NCI-H2227 (cell line): ENCODE data around the gene CD79A.

ENCODE experiments used
- DNase-seq: peaks from one replicate; lab custom pipeline; 2025; ENCODE audit not compliant: unreplicated experiment; lab: John Stamatoyannopoulos, UW

Gene CD79A

GRCh38 chr19:41883463-41883820, 6.4 kb downstream of the CD79A start:
- no peak for DNase-seq

DNA sequence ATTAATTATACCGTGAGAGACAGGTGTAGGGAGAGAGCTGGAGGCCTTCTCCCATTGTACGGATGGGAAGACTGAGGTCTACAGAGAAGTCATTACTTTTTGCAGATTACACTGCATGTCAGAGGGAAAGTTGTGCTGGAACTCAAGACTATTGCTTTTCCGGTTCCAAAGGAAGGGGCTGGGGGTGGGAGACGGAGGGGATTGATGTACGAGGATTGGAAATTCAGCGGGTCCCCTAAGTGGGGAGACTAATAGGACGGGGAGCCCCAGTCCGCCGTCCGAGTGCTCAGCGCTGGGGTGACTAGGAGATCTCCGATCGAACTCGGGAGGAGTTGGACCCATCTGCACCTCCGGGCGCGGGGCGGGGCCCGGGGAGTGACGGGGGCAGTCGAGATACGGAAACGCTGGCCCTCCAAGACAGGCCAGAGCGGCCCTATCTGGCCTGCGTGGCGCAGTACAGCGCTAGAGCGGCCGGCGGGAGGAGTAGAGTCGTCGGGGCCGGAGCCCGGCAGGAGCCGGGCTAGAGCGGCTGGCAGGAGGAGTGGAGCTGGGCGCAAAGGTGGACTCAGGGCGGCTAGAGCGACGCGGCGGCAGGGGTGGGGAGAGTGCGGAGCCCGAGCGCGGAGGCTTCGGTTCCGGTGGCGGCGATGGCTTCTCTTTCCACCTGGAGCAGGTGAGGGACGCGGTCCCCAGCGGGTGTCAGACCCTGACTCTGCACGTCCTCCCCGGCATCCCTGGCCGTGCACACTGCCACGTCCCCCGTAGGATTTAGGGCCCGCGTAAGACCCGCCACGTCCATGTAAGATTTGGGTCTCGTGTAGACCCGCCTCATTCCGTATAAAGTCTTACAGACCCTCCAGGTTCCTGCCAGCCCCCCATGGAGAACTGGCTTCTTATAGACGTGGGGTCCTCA, 7.0 kb downstream of the CD79A start:
- peak; percentile 100 for DNase-seq

GRCh38 chr19:41886761-41887710, 10.0 kb downstream of the CD79A start:
- DNase-seq: no peak

- DNase-seq: no peak
Observed at GRCh38 chr19:41887711-41888382, 10.8 kb downstream of the CD79A start.

- no peak for DNase-seq
Observed at GRCh38 chr19:41888926-41889325, 11.8 kb downstream of the CD79A start.

- no peak for DNase-seq
Observed at GRCh38 chr19:41889896-41890295, 12.8 kb downstream of the CD79A start.

DNA sequence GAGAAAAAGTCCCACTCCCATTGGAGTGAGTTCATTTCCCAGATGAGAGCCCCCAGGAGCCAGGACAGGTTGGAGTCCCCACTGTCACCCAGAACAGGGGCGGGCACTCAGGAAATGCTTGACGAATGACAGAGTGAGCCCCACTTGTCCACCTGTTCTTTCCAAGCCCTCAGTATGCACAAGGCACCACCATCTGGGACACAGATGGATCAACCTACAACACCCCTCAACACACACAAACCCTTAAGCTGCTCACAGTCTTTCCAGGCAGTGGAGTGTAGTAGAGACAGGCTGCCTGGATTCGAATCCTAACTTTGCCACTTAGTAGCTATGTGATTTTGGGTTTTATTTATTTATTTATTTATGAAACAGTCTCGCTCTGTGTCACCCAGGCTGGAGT, 13.9 kb downstream of the CD79A start:
- DNase-seq: no peak

- no peak for DNase-seq
Observed at GRCh38 chr19:41892173-41892902, 15.3 kb downstream of the CD79A start.

GRCh38 chr19:41893899-41894298, 16.8 kb downstream of the CD79A start:
- DNase-seq: peak; percentile 57

GRCh38 chr19:41894350-41894749, 17.3 kb downstream of the CD79A start:
- no peak for DNase-seq

GRCh38 chr19:41895745-41896580, 18.9 kb downstream of the CD79A start:
- DNase-seq: no peak

DNA sequence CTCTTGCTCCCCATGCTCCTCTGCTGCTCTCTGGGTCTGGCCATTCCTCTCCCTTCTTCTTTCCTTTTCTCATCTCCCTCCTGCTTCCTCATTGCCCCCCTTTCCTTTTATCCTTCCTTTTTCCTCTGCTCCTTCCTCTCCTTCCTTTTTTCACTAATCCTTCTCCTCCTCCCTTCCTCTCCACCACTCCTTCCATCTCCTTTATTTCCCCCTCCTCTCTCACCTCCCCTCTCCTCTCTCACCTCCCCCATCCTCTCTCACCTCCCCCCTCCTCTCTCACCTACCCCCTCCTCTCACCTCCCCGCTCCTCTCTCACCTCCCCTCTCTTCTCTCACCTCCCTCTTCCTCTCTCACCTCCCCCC, 19.5 kb downstream of the CD79A start:
- DNase-seq: no peak

- DNase-seq: no peak
Observed at GRCh38 chr19:41897181-41897580, 20.1 kb downstream of the CD79A start.

DNA sequence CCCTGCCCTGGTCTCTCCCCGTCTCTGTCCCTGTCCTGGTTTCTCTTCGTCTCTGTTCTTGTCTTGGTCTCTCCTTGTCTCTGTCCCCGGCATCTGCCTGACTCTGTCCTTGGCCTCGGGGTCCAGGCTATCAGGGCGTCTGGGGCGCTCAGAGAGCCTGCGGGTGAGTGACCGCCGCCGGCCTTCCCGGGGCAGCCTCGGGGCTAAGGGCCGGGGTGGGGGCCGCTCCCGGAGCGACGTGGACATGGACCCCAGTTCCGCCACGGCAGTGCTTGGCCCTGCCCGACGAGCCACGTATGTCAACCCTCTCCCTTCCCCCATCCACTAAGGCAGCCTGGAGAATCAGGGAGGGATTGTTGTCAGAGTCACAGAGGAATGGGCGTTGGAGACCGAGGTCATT, 20.7 kb downstream of the CD79A start:
- DNase-seq: no peak

GRCh38 chr19:41898235-41898634, 21.2 kb downstream of the CD79A start:
- no peak for DNase-seq

- DNase-seq: no peak
Observed at GRCh38 chr19:41901707-41902360, 24.8 kb downstream of the CD79A start.

- DNase-seq: no peak
Observed at GRCh38 chr19:41902594-41902993, 25.5 kb downstream of the CD79A start.

DNA sequence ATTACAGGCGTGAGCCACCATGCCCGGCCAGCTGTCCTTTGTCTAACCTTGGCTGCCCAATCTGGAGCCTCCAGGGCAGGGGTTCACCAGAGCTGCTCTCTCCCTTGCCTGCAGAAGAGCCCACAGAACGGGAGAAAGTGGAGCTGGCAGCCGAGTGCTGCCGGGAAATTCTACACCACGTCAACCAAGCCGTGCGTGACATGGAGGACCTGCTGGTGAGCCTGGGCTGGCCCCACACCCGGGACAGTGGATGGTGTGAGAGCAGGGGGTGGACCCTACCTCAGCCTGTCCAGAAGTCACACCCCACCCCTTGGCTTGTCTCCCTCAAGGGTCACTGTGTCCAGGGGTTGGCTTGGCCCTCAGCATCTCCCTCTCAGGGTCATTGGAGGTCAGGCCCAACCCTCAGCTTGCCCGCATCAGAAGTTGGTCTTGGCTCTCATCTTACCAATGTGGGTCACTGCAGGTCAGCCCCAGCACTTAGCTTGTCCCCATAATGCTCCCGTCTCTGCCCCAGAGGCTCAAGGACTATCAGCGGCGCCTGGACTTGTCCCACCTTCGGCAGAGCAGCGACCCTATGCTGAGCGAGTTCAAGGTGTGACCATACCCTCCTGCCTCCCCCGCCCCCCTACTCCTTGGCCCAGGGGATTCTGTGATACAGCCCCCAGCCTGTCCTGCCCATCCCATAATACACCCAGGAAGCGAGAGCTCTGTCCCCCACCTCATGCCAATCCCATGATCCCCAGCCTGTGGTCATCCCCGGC, 26.3 kb downstream of the CD79A start:
- no peak for DNase-seq
